HUES64 (cell line): ENCODE measurements around the gene CMIP.

ENCODE experiments used
- H3K27ac ChIP-seq: 2 replicates; pipeline ENCODE4 v1.7.0; 2013; ENCODE audit warnings: low read depth, low read length, inconsistent platforms
- H3K27me3 ChIP-seq: 2 replicates; pipeline ENCODE4 v1.6.1; 2013; ENCODE audit warnings: mild to moderate bottlenecking, low read length; ENCODE audit not compliant: insufficient read depth
- H3K36me3 ChIP-seq: 2 replicates; pipeline ENCODE4 v1.6.1; 2013; ENCODE audit warnings: mild to moderate bottlenecking, low read length; ENCODE audit not compliant: insufficient read depth
- H3K4me1 ChIP-seq: 2 replicates; pipeline ENCODE4 v1.6.1; 2013; ENCODE audit warnings: mild to moderate bottlenecking, low read length, moderate library complexity; ENCODE audit not compliant: insufficient read depth
- H3K4me3 ChIP-seq: 2 replicates; pipeline ENCODE4 v1.5.1; 2013; ENCODE audit warnings: mild to moderate bottlenecking, low read length, moderate library complexity
- H3K9ac ChIP-seq: 2 replicates; pipeline ENCODE4 v1.6.1; 2013; ENCODE audit warnings: mild to moderate bottlenecking, low read depth, low read length
- H3K9me3 ChIP-seq: 2 replicates; pipeline ENCODE4 v1.6.1; 2013; ENCODE audit warnings: low read depth, low read length; ENCODE audit not compliant: insufficient read depth
- WGBS: fragments of 150-250, 120-280 bp; methylation state at CpG from one replicate; pipeline ENCODE4 v1.1.7; 2013; ENCODE audit warnings: missing lambda C conversion rate; 5-methylcytosine and 5-hydroxymethylcytosine counted together

CMIP gene

DNA sequence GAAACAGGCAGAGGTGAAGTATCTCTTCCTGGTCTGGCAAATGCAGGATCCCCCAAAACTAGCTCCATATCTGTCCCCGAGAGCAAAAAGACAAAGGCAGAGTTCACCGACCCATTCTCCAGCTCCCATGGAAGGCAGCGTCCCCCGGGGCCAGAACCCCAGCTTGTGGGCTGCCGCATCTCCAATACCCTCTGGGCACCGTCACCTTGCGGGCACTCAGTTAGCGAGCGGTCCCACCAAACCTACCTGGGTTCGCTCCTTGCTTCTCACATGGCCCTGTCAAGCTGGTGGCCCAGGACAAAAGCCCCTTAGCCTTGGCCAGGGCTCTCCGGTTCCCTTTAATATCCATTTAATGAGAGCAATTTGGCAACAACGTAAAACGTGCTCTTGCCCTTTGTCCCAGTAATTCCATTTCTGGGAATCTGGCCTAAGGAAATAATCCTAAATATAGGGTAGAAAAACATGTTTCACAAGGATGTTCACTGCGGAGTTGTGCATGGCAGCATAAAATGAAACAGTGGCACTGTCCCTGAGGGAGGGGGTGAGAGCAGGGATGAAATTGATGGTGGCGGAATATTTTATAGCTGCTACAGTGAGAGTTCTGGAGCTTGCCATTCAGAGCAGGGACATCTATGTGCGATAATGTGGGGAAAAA, 157.1 kb downstream of the CMIP start:
- no peak overlapping the region for H3K27ac ChIP-seq
- H3K9me3 ChIP-seq: no peaks in the 10 kb centered on the region
- no peaks in the 10 kb centered on the region for H3K27me3 ChIP-seq
- 95% methylated on average over 16 of the region's 16 CpGs for WGBS
- no peak overlapping the region for H3K4me3 ChIP-seq
- peaks cover 8% of the 10 kb centered on the region; the same call in 1 of the 2 replicates for H3K4me1 ChIP-seq
- H3K9ac ChIP-seq: no peak overlapping the region
- no peaks in the 10 kb centered on the region for H3K36me3 ChIP-seq

DNA sequence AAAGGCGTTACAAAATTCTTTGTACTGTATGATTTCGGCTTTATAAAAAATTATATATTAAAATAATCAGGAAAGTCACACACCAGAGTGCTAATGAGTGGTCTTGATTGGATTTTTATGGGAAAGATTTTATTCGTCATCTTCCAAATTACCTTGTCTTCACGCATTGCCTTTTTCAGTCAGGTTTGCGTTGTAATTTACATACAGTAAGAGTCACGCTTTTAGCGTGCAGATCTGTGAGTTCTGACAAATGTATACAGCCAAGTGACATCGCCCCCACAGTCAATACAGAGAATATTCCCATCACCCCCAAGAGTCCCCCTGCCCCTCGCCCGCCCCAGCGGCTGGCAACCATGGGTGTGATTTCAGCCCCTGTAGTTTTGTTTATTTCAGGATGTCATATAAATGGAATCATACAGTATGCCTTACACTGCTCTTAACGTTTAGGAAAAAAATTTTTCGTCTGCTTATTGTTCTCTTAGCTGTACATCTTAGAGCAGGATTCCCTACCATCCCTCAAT, 157.7 kb downstream of the CMIP start:
- Histone ChIP-seq H3K4me1 (peaks cover 8% of the 10 kb centered on the region; the same call in 1 of the 2 replicates), H3K4me3 (no peak overlapping the region), H3K9me3 (no peaks in the 10 kb centered on the region), H3K36me3 (peaks cover under 1% of the 10 kb centered on the region; the same call in 1 of the 2 replicates), H3K27ac (no peak overlapping the region), H3K27me3 (no peaks in the 10 kb centered on the region), H3K9ac (no peak overlapping the region)
- WGBS: 96% methylated on average over 6 of the region's 13 CpGs

DNA sequence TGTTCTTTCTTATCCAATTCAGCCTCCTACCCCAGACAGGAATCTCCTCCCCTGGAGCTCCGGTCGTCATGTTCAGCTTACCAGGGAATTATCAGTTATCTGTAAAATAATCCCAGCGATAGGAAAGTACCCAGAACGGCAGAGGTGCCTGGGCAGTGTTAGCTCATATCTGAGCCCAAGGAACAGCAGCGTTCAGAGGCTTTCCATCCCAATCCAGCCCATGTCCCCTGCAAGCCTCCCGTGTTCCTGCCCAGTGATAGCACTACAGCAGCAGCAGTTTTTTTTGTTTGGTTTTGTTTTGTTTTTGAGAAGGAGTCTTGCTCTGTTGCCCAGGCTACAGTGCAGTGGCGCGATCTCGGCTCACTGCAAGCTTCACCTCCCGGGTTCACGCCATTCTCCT, 158.2 kb downstream of the CMIP start:
- Histone ChIP-seq H3K27me3 (no peaks in the 10 kb centered on the region), H3K9ac (no peak overlapping the region), H3K4me1 (peaks cover 8% of the 10 kb centered on the region; the same call in 1 of the 2 replicates), H3K4me3 (no peak overlapping the region), H3K36me3 (peaks cover 5% of the 10 kb centered on the region), H3K9me3 (no peaks in the 10 kb centered on the region), H3K27ac (no peak overlapping the region)
- 93% methylated on average over 11 of the region's 11 CpGs for WGBS

- Histone ChIP-seq H3K4me1 (no peaks in the 10 kb centered on the region), H3K27ac (no peak overlapping the region), H3K9me3 (no peaks in the 10 kb centered on the region), H3K9ac (no peak overlapping the region), H3K36me3 (peaks cover 15% of the 10 kb centered on the region), H3K27me3 (no peaks in the 10 kb centered on the region), H3K4me3 (no peak overlapping the region)
- WGBS: 92% methylated on average over 8 of the region's 8 CpGs
Measured at GRCh38 chr16:81604960-81605383, 160.4 kb downstream of the CMIP start.

DNA sequence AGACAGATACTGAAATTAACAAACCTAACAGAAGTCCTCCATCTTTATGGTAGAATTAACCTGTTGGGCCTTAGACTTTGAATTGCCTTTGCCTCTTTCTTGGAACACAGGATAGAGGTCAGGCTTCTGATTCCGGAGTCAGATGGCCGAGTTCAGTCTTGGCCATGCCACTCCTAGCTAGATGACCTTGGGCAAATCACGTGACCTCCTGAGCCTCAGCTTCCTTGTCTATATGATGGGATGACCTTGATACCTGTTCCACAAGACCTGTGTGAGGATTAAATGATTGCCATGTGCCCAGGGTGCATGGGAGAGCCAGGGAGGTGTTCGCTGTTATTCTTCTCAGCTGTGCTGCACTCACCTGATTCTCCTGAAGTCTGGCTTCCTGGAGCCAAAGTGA, 161.4 kb downstream of the CMIP start:
- Histone ChIP-seq H3K4me3 (no peak overlapping the region), H3K36me3 (peaks cover 15% of the 10 kb centered on the region), H3K9me3 (no peaks in the 10 kb centered on the region), H3K9ac (no peak overlapping the region), H3K4me1 (no peaks in the 10 kb centered on the region), H3K27ac (no peak overlapping the region), H3K27me3 (no peaks in the 10 kb centered on the region)
- 96% methylated on average over 4 of the region's 4 CpGs for WGBS

GRCh38 chr16:81607006-81607405, 162.4 kb downstream of the CMIP start:
- H3K27me3 ChIP-seq: no peaks in the 10 kb centered on the region
- peaks cover 15% of the 10 kb centered on the region for H3K36me3 ChIP-seq
- no peak overlapping the region for H3K9ac ChIP-seq
- WGBS: 92% methylated on average over 12 of the region's 12 CpGs
- H3K27ac ChIP-seq: no peak overlapping the region
- H3K4me3 ChIP-seq: no peak overlapping the region
- H3K4me1 ChIP-seq: no peaks in the 10 kb centered on the region
- H3K9me3 ChIP-seq: no peaks in the 10 kb centered on the region

DNA sequence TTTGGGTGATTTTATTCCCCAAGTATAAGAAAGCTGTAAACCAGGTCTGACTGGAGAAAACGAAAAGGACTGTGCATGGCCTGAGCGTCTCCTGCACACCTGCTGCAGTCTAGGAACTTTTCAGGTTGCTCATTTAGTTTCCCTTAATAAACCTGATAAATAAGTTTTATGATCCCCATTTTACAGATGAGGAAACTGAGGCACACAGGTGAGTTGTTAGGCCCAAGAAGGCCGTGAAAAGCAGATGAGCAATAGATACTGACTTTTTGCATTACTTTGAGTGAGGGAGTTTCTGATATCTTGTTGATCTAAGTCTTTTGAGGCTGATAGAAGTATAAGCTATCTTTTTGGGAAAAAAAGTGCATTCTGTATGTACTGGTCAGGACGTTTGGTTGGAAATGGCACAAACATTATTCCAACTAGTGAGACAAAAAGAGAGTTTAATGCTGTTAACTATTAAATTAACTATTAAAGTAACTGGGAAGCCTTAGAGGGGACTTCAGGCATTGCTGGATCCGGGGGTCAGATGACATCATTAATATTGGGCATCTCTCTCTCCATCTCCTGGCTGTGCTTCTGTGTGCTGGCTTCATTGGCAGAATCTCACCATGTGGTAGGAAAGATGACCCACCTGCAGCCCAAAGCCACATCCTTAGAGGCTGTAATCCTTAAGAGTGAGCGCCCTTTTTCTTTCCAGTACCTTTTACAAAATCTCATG, 163.4 kb downstream of the CMIP start:
- Histone ChIP-seq H3K9me3 (no peaks in the 10 kb centered on the region), H3K4me3 (no peak overlapping the region), H3K27ac (no peak overlapping the region), H3K27me3 (no peaks in the 10 kb centered on the region), H3K4me1 (no peaks in the 10 kb centered on the region), H3K9ac (no peak overlapping the region), H3K36me3 (peaks cover 15% of the 10 kb centered on the region)
- 93% methylated on average over 6 of the region's 6 CpGs for WGBS

GRCh38 chr16:81608523-81609209, 164.1 kb downstream of the CMIP start:
- H3K9ac ChIP-seq: no peak overlapping the region
- 91% methylated on average over 13 of the region's 13 CpGs for WGBS
- no peak overlapping the region for H3K27ac ChIP-seq
- H3K27me3 ChIP-seq: no peaks in the 10 kb centered on the region
- H3K9me3 ChIP-seq: no peaks in the 10 kb centered on the region
- no peaks in the 10 kb centered on the region for H3K4me1 ChIP-seq
- peaks cover 15% of the 10 kb centered on the region for H3K36me3 ChIP-seq
- H3K4me3 ChIP-seq: no peak overlapping the region

- Histone ChIP-seq H3K4me1 (no peaks in the 10 kb centered on the region), H3K9ac (no peak overlapping the region), H3K9me3 (no peaks in the 10 kb centered on the region), H3K27ac (no peak overlapping the region), H3K4me3 (no peak overlapping the region), H3K36me3 (peaks cover 15% of the 10 kb centered on the region), H3K27me3 (no peaks in the 10 kb centered on the region)
- WGBS: 90% methylated on average over 11 of the region's 11 CpGs
Measured at GRCh38 chr16:81609323-81609892, 164.8 kb downstream of the CMIP start.

GRCh38 chr16:81610144-81610842, 165.7 kb downstream of the CMIP start:
- Histone ChIP-seq H3K27ac (no peak overlapping the region), H3K4me3 (no peak overlapping the region), H3K4me1 (no peaks in the 10 kb centered on the region), H3K9ac (no peak overlapping the region), H3K9me3 (no peaks in the 10 kb centered on the region), H3K27me3 (no peaks in the 10 kb centered on the region), H3K36me3 (peaks cover 15% of the 10 kb centered on the region)
- 93% methylated on average over 26 of the region's 26 CpGs for WGBS
